Smooth muscle cell (in vitro differentiated cells): ENCODE measurements around the gene CA6. TPM values are rescaled to one million over a fixed set of nuclear protein-coding genes. Genes with fewer than 3 reads are reported as not detected.

Source experiments
- DNase-seq: peaks from one replicate; lab custom pipeline; 2025; ENCODE audit not compliant: unreplicated experiment; lab: John Stamatoyannopoulos, UW
- H2AFZ ChIP-seq: fragments of 200-600 bp; sonication (generic); 2 replicates; pipeline ENCODE4 v1.6.0; 2016; ENCODE audit warnings: antibody characterized with exemption, low read depth, mild to moderate bottlenecking
- H3F3A ChIP-seq: fragments of 200-600 bp; sonication (generic); 2 replicates; pipeline ENCODE4 v1.6.0; 2017; ENCODE audit warnings: antibody characterized with exemption, low read depth
- H3K27ac ChIP-seq: fragments of 200-600 bp; sonication (generic); 2 replicates; pipeline ENCODE4 v1.5.1; 2016; ENCODE audit warnings: low read depth, mild to moderate bottlenecking
- H3K27me3 ChIP-seq: fragments of 200-600 bp; sonication (generic); 2 replicates; pipeline ENCODE4 v1.6.1; 2016; ENCODE audit warnings: low read depth, mild to moderate bottlenecking
- H3K36me3 ChIP-seq: fragments of 200-600 bp; sonication (generic); 2 replicates; pipeline ENCODE4 v1.5.1; 2016; ENCODE audit warnings: low read depth
- H3K4me1 ChIP-seq: fragments of 200-600 bp; sonication (generic); 2 replicates; pipeline ENCODE4 v1.5.1; 2016; ENCODE audit warnings: low read depth
- H3K4me2 ChIP-seq: fragments of 200-600 bp; sonication (generic); 2 replicates; pipeline ENCODE4 v1.6.0; 2016; ENCODE audit warnings: mild to moderate bottlenecking
- H3K4me3 ChIP-seq: fragments of 200-600 bp; sonication (generic); 2 replicates; pipeline ENCODE4 v1.5.1; 2016; ENCODE audit warnings: mild to moderate bottlenecking
- H3K79me2 ChIP-seq: fragments of 200-600 bp; sonication (generic); 2 replicates; pipeline ENCODE4 v1.6.0; 2016; ENCODE audit warnings: low read depth, mild to moderate bottlenecking
- H3K9ac ChIP-seq: fragments of 200-600 bp; sonication (generic); 2 replicates; pipeline ENCODE4 v1.6.0; 2016; ENCODE audit warnings: low read depth
- H3K9me3 ChIP-seq: fragments of 200-600 bp; sonication (generic); replicated peaks from 2 replicates; pipeline ENCODE4 v1.5.1; 2016; ENCODE audit warnings: low read depth
- H4K20me1 ChIP-seq: fragments of 200-600 bp; sonication (generic); 2 replicates; pipeline ENCODE4 v1.6.0; 2016; ENCODE audit warnings: low read depth
- CTCF ChIP-seq: fragments of 200-600 bp; sonication (generic); IDR thresholded peaks from 2 replicates; pipeline ENCODE4 v1.5.1; 2017; ENCODE audit warnings: borderline replicate concordance, mild to moderate bottlenecking, antibody characterized with exemption; ENCODE audit not compliant: insufficient read depth, poor library complexity, severe bottlenecking
- WGBS: methylation state at CpG from one replicate; pipeline ENCODE4 v1.1.7; 2016; ENCODE audit warnings: low lambda C conversion rate; 5-methylcytosine and 5-hydroxymethylcytosine counted together
- polyA plus RNA-seq: library from polyadenylated mRNA; unstranded; fragments of >200 nt; fragmentation: Nextera tagmentation; extraction: Ambion mirVana; gene quantifications from 2 replicates; pipeline ENCODE4 v1.2.1, GENCODE V29; 2016
- total RNA-seq: library from RNA; depleted of rRNA; stranded (reverse); fragments of >200 nt; gene quantifications from 2 replicates; pipeline ENCODE4 v1.2.3, GENCODE V29; 2014

CA6 gene
- total and polyA plus RNA-seq, 2 experiments from 2014 or later, result not detected

- H3K9me3 ChIP-seq, result no peaks in the 10 kb centered on the region
- no peaks in the 10 kb centered on the region for H3K36me3 ChIP-seq
- DNase-seq, result no peak
- H4K20me1 ChIP-seq, result no peaks in the 10 kb centered on the region
- no peak overlapping the region for H3K27ac ChIP-seq
- WGBS, result 77% methylated on average over 5 of the region's 5 CpGs
- H3F3A ChIP-seq, result peaks cover 21% of the 10 kb centered on the region
- H2AFZ ChIP-seq, result no peak overlapping the region
- TF ChIP-seq CTCF, result no peak
- H3K4me2 ChIP-seq, result no peak overlapping the region
- H3K4me1 ChIP-seq, result peaks cover 11% of the 10 kb centered on the region
- H3K27me3 ChIP-seq, result no peaks in the 10 kb centered on the region
- no peak overlapping the region for H3K4me3 ChIP-seq
- no peaks in the 10 kb centered on the region for H3K79me2 ChIP-seq
- no peak overlapping the region for H3K9ac ChIP-seq
Observed at GRCh38 chr1:8902765-8903164, 42.9 kb upstream of the CA6 start.

GRCh38 chr1:8903410-8903809, 42.3 kb upstream of the CA6 start:
- Histone ChIP-seq H3K4me2 (peak overlapping the region; percentile 43), H3F3A (peaks cover 25% of the 10 kb centered on the region), H3K4me1 (peaks cover 17% of the 10 kb centered on the region), H2AFZ (no peak overlapping the region), H3K9ac (no peak overlapping the region), H4K20me1 (no peaks in the 10 kb centered on the region), H3K4me3 (no peak overlapping the region), H3K27ac (peak overlapping the region; percentile 39), H3K36me3 (no peaks in the 10 kb centered on the region), H3K79me2 (no peaks in the 10 kb centered on the region), H3K27me3 (no peaks in the 10 kb centered on the region), H3K9me3 (no peaks in the 10 kb centered on the region)
- no peak for TF ChIP-seq CTCF
- DNase-seq, result no peak
- 94% methylated on average over 6 of the region's 6 CpGs for WGBS

GRCh38 chr1:8903908-8904650, 41.6 kb upstream of the CA6 start:
- Histone ChIP-seq H3K4me2 (peak overlapping the region; percentile 43), H3K27ac (peak overlapping the region; percentile 39), H3K36me3 (no peaks in the 10 kb centered on the region), H2AFZ (no peak overlapping the region), H4K20me1 (no peaks in the 10 kb centered on the region), H3K27me3 (no peaks in the 10 kb centered on the region), H3K4me1 (peaks cover 23% of the 10 kb centered on the region), H3K79me2 (no peaks in the 10 kb centered on the region), H3K4me3 (no peak overlapping the region), H3F3A (peaks cover 31% of the 10 kb centered on the region), H3K9ac (no peak overlapping the region), H3K9me3 (no peaks in the 10 kb centered on the region)
- TF ChIP-seq CTCF, result no peak
- no peak for DNase-seq
- 55% methylated on average over 6 of the region's 6 CpGs for WGBS

- no peaks in the 10 kb centered on the region for H3K36me3 ChIP-seq
- H3K9ac ChIP-seq, result peak overlapping the region; percentile 13
- H4K20me1 ChIP-seq, result no peaks in the 10 kb centered on the region
- H3K9me3 ChIP-seq, result no peaks in the 10 kb centered on the region
- DNase-seq, result no peak
- 50% methylated on average over 9 of the region's 9 CpGs for WGBS
- H3K4me2 ChIP-seq, result peak overlapping the region; percentile 39
- no peaks in the 10 kb centered on the region for H3K79me2 ChIP-seq
- peaks cover 32% of the 10 kb centered on the region for H3F3A ChIP-seq
- peaks cover 24% of the 10 kb centered on the region for H3K4me1 ChIP-seq
- H2AFZ ChIP-seq, result peak overlapping the region; percentile 69
- no peak overlapping the region for H3K4me3 ChIP-seq
- H3K27me3 ChIP-seq, result no peaks in the 10 kb centered on the region
- TF ChIP-seq CTCF, result no peak
- H3K27ac ChIP-seq, result peak overlapping the region; percentile 87
Observed at GRCh38 chr1:8905582-8906191, 40.0 kb upstream of the CA6 start.
